Measurements from ENCODE around the gene CPTP.
A peak's percentile ranks its signal among the peaks of the same experiment; 100 is the strongest.

Gene CPTP

GRCh38 chr1:1324524-1325287 is at the start of gene CPTP, which contains the start of gene INTS11:
TSS of gene CPTP (plus strand) at chr1:1324802. CDS start at chr1:1326911, 2,109 bp downstream.
TSS of gene INTS11 (minus strand) at chr1:1324660. CDS start at chr1:1324608, 52 bp downstream.
- peak; percentile 96 for DNase-seq

DNA sequence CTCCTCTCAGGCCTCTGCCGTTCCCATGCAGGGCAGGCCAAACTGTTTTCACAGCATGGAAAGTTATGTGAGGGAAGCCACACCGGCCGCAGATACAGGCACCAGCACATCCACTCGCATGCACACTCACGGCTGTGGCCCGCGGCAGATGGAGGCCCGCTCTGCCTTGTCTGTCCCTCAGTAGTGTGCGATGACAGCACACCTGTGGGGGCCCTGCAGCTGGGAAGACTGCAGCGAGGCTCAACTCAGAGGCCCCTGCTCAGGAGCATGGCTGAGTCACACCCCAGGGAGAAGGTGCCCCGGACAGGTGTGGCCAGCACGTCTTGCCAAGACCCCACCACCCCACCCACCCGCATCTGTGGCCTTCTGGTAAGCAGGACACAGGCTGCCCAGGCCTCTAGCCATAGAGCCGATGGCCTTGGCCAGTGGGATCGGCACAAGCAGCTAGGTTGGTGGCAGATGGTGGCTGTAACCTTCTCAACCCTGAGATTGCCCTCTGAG is 49.6 kb upstream of the CPTP start:
- no peak for DNase-seq

- no peak for DNase-seq
Observed at GRCh38 chr1:1275836-1276235, 48.8 kb upstream of the CPTP start.

- no peak for DNase-seq
Observed at GRCh38 chr1:1278620-1279019, 46.0 kb upstream of the CPTP start.

- DNase-seq = no peak
Observed at GRCh38 chr1:1279028-1279427, 45.6 kb upstream of the CPTP start.

DNA sequence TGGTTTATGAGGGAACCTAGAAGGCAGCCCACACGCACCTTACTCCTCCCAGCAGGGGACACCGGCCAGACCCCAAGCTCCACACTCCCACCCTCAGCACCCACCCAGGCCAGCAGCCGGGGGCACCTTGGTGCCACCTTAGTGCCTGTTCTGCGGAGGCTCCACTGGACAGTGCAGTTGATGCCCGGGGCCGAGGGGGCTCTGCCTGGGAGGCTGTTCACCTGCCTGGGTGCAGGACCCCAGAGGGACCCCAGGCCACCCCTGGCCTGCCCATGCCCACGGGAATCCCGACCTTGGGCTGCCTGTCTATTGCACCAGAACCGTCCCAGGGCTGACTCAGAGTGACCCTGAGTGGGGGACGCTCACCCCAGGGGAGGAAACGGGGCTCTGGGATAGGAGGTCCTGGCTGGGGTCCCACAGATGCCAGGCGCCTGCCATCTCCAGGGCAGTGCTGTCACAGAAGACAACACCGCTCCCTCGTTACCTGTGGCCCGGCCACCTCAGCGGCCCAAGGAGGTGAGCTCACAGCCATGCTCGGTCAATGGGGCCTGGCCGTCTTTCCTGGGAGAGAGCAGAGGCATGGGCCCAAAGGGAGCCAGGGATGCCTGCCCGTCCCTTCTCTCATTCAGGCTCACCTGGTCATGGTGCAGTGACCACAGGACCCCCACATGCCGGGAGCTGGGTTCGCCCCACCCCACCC is 43.7 kb upstream of the CPTP start:
- no peak for DNase-seq

- DNase-seq = no peak
Observed at GRCh38 chr1:1281533-1282321, 42.9 kb upstream of the CPTP start.

- no peak for DNase-seq
Observed at GRCh38 chr1:1282998-1283397, 41.6 kb upstream of the CPTP start.

DNA sequence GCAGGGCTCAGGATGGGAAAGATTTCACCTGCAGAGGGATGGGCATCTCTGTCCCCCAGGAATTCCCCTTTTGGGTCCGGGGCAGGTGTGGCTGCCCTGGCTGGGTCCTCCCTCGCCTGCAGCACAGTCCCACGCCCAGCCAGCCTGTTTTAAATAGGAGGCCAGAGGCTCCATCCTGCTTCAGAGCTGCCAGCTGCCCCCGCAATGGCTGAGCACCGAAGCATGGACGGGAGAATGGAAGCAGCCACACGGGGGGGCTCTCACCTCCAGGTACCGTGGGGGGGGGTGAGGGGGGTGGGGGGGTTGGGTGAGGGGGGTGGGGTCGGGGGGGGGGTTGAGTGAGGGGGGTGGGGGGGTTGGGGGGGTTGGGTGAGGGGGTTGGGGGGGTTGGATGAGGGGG is 40.8 kb upstream of the CPTP start:
- no peak for DNase-seq

DNA sequence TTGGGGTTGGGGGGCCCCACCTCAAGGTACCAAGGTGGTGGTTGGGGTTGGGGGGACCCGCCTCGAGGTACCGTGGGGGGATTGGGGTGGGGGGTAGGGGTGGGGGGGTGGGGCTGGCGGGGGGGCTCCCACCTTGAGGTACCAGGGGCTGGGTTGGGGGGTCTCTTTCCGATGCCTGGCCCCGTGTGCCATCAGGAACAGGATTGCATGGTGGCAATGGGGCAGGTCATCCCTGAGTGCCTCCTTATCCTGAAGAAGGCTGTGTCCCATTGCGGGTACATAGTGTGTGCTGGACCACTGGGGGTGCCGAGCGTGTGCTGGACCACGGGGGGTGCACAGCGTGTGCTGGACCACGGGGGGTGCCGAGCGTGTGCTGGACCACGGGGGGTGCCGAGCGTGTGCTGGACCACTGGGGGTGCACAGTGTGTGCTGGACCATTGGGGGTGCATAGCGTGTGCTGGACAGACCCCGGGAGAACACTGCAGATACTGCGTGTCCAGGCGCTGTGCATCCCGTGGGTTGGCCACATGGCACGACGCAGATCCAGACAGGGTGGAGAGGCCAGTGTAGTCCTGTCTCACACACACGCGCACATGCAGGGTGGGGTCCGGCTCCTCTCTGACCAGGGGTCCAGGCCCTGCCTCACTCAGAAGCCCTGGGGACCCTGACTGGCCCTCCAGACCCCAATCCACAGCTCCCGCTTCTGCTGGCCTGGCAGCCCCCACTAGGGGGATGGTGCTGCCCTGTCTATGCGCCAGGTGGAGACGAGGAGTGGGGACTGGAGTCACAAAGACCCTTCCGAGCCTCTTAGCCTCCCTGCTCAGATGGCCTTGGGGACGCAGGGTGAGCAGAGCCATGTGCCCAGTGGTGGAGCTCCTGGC is 40.1 kb upstream of the CPTP start:
- DNase-seq = no peak

- DNase-seq = no peak
Observed at GRCh38 chr1:1285102-1285571, 39.5 kb upstream of the CPTP start.

DNA sequence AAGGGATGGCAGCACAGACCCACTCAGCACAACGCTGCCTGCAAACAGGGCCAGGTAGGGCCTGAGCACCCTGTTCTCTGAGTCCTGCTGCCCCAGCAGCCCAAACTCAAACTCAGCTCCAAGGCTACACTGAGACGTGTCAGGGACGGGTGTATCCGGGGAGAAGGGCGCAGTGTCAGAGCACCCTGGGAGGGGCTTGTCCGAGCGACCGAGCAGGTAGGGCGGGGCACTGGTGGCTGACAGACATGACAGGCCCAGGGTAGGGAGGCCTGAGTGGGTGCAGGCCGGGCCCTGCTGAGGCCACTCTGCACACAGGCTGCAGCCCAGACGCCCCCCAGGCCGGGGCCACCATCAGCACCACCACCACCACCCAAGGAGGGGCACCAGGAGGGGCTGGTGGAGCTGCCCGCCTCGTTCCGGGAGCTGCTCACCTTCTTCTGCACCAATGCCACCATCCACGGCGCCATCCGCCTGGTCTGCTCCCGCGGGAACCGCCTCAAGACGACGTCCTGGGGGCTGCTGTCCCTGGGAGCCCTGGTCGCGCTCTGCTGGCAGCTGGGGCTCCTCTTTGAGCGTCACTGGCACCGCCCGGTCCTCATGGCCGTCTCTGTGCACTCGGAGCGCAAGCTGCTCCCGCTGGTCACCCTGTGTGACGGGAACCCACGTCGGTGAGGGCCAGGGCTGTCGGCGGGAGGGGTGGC is 38.8 kb upstream of the CPTP start:
- DNase-seq = no peak

DNA sequence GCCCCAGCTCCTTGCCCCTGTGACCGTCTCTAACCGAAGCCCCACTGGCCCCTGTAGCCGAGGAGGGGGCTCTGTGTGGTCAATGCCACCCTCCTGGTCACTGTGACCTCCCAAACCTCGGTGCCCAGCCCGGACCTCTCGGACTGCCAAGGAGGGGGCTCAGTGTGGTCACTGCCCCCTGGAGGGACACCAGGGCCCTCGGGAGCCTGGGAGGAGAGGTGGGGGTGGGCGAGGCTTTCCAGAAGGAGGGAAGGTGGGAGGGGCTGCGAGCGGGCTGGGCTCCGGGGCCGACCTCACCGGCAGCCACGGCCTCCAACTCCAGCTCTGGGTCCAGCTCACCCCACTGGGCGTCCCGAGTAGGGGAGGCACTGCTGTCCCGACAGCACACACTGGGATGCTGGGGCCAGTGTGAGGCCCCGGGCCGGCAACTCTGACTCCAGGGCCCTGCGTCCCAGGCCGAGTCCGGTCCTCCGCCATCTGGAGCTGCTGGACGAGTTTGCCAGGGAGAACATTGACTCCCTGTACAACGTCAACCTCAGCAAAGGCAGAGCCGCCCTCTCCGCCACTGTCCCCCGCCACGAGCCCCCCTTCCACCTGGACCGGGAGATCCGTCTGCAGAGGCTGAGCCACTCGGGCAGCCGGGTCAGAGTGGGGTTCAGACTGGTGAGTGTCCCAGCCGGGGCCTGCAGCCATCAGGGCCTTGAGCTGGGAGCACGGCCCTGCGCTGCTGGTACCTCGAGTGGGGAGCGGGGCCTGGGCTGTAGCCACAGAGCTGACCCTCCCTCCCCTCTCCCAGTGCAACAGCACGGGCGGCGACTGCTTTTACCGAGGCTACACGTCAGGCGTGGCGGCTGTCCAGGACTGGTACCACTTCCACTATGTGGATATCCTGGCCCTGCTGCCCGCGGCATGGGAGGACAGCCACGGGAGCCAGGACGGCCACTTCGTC is 38.0 kb upstream of the CPTP start:
- no peak for DNase-seq

DNA sequence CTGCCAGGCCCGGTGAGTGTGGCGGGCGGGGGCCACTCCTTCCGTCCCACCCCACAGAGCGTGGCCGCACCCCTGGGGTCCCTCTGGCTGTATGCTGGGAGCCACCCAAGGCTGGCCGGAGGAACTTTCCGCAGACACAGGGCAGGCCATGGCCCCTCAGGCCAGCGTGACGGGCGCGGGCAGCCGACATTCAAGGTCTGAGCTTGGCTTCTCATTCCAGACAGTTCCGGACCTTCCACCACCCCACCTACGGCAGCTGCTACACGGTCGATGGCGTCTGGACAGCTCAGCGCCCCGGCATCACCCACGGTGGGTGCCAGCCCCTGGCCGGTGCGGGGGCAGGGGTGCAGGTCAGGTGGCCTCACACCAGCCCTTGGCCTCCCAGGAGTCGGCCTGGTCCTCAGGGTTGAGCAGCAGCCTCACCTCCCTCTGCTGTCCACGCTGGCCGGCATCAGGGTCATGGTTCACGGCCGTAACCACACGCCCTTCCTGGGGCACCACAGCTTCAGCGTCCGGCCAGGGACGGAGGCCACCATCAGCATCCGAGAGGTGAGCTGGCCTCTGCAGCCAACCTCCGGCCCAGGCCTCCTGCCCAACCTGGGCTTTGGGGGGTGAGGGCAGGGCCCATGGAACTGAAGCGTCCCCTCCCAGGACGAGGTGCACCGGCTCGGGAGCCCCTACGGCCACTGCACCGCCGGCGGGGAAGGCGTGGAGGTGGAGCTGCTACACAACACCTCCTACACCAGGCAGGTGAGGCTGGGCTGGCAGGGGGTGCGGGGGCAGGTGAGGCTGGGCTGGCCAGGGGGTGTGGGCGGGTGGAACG is 37.1 kb upstream of the CPTP start:
- DNase-seq = no peak

DNA sequence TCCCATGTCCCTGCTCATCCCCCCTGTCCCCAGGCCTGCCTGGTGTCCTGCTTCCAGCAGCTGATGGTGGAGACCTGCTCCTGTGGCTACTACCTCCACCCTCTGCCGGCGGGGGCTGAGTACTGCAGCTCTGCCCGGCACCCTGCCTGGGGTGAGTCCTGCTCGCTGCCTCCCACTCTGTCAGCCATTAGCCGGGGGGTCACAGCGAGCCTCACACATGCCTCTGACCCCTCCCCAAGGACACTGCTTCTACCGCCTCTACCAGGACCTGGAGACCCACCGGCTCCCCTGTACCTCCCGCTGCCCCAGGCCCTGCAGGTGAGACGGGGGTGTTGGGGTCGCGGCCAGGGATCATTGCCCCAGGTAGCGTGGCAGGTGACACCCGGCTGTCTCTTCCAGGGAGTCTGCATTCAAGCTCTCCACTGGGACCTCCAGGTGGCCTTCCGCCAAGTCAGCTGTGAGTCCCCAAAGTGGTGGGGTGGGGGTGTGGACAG is 34.3 kb upstream of the CPTP start:
- peak; percentile 67 for DNase-seq

DNA sequence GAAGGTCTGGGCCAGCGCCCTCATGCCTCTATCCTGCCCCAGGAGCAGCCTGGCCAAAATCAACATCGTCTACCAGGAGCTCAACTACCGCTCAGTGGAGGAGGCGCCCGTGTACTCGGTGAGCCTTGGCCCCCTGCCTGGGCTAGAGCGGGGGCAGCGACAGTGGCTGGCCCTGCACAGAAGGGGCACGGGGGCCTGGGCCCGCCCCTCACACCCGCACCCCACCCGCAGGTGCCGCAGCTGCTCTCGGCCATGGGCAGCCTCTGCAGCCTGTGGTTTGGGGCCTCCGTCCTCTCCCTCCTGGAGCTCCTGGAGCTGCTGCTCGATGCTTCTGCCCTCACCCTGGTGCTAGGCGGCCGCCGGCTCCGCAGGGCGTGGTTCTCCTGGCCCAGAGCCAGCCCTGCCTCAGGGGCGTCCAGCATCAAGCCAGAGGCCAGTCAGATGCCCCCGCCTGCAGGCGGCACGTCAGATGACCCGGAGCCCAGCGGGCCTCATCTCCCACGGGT is 33.5 kb upstream of the CPTP start:
- DNase-seq = no peak

- DNase-seq = peak; percentile 70
Observed at GRCh38 chr1:1291548-1292441, 32.8 kb upstream of the CPTP start.

DNA sequence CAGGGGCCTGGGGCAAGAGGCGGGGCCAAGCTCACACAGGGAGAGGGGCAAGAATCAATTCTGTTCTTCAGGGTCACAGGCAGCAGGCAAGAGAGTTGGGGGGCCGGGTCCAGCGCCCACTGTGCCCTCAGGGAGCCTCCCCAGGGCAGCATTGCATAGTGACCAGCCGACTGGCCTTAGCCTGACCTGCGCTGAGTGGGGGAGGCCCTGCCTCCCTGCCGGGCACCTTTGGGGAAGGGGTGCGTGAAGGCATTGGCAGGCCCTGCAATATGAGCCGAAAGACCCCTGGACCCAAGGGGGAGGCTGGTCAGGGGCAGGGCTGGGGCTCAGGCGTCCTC is 32.2 kb upstream of the CPTP start:
- no peak for DNase-seq

Measured in activated CD4-positive, alpha-beta T cell treated with anti-CD3 and anti-CD28 coated beads, Interleukin-2, amount 50 U/mL, for 1 hour (primary cell).